Colonic mucosa (tissue), 4 donors: ENCODE results near the gene DLX2. TPM values are rescaled to one million over a fixed set of nuclear protein-coding genes. Genes with fewer than 3 reads are reported as not detected.

Experiments
- DNase-seq: peaks from one replicate; pipeline ENCODE4 v3.0.0-alpha.2; 2020
- H3K27ac ChIP-seq: fragments of 200-600 bp; one replicate; pipeline ENCODE4 v1.8.0; 2021
- H3K27me3 ChIP-seq: fragments of 200-600 bp; one replicate; pipeline ENCODE4 v1.8.0; 2021
- H3K36me3 ChIP-seq: fragments of 200-600 bp; one replicate; pipeline ENCODE4 v1.8.0; 2021
- H3K4me1 ChIP-seq: fragments of 200-600 bp; one replicate; pipeline ENCODE4 v1.8.0; 2021; ENCODE audit warnings: mild to moderate bottlenecking
- H3K4me3 ChIP-seq: fragments of 200-600 bp; one replicate; pipeline ENCODE4 v1.8.0; 2021
- H3K9ac ChIP-seq, 2 donors: one replicate each; pipeline ENCODE4 v1.7.0; 2013; ENCODE audit warnings: control low read depth in 2 of 2, low read depth in 2 of 2, low read length in 2 of 2
- H3K9me3 ChIP-seq: fragments of 200-600 bp; one replicate; pipeline ENCODE4 v1.8.0; 2021
- intact Hi-C: fragments of 100-400 bp; cut with DNase I; formaldehyde crosslinking; loops from one replicate; pipeline ENCODE4 v1.14.1; 2022
- total RNA-seq, 2 donors: library from RNA; stranded (reverse); fragmentation: NEBNext Ultra II Directional in 1 of 2; extraction: Animal tissue kit (Norgen Biotek cat#: 25700) in 1 of 2; gene quantifications; one replicate each; pipeline ENCODE4 v1.2.1, GENCODE V29; 2021
- TF ChIP-seq, protein P1 (sequence below): fragments of 200-600 bp; IDR thresholded peaks from one replicate; pipeline ENCODE4 v1.8.0; 2022; ENCODE audit warnings: antibody characterized with exemption, mild to moderate bottlenecking
- donor health status: healthy.
- donor health status: DM: no; HTN: no; CAD: no.
- donor health status: DM: no; HTN: no; CAD: no.

Gene DLX2
- total RNA-seq, 2 donors from 2014 or later, result not detected

GRCh38 chr2:172098287-172098649, 4.4 kb downstream of the DLX2 start:
- Histone ChIP-seq H3K9me3 (no peaks in the 10 kb centered on the region), H3K4me3 (no peak overlapping the region), H3K9ac (no peak overlapping the region), H3K36me3 (no peaks in the 10 kb centered on the region), H3K27me3 (peaks cover 99% of the 10 kb centered on the region), H3K27ac (no peak overlapping the region), H3K4me1 (peaks cover 39% of the 10 kb centered on the region)
- TF ChIP-seq, protein P1, sequence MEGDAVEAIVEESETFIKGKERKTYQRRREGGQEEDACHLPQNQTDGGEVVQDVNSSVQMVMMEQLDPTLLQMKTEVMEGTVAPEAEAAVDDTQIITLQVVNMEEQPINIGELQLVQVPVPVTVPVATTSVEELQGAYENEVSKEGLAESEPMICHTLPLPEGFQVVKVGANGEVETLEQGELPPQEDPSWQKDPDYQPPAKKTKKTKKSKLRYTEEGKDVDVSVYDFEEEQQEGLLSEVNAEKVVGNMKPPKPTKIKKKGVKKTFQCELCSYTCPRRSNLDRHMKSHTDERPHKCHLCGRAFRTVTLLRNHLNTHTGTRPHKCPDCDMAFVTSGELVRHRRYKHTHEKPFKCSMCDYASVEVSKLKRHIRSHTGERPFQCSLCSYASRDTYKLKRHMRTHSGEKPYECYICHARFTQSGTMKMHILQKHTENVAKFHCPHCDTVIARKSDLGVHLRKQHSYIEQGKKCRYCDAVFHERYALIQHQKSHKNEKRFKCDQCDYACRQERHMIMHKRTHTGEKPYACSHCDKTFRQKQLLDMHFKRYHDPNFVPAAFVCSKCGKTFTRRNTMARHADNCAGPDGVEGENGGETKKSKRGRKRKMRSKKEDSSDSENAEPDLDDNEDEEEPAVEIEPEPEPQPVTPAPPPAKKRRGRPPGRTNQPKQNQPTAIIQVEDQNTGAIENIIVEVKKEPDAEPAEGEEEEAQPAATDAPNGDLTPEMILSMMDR, result no peak
- intact Hi-C loops, result no loop called here
- no peak for DNase-seq

DNA sequence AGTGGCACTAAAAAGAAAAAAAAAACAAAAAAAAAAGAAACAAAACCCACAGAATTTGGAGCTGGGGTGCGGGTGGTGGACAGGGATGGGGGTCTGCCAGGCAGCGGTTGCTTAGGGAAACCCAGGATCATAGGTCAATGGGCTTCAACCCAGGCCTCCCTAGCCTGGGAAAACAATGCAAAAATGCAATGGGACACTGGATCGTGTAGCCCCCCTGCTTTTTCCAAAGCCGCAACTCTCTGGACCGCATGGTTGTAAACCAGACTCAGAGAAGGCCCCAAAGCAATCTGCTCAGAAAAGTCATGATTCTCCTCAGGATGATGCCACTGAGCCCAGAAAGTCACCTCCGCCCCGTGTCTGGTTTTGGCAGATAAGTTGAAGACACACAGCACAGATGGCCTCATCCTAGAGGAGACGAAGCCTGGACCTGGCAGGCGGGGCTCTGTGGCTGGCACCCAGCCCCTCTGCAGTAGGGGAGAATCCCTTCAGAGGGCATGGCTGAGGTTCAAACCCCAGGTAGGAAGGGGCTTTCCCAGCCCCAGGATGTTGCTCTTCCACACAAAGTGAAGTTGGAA, 5.1 kb downstream of the DLX2 start:
- Histone ChIP-seq H3K4me3 (no peak overlapping the region), H3K9me3 (no peaks in the 10 kb centered on the region), H3K4me1 (peaks cover 39% of the 10 kb centered on the region), H3K27ac (no peak overlapping the region), H3K9ac (no peak overlapping the region), H3K27me3 (peaks cover 99% of the 10 kb centered on the region), H3K36me3 (no peaks in the 10 kb centered on the region)
- TF ChIP-seq, protein P1, result no peak
- intact Hi-C loops, result no loop called here
- no peak for DNase-seq

DNA sequence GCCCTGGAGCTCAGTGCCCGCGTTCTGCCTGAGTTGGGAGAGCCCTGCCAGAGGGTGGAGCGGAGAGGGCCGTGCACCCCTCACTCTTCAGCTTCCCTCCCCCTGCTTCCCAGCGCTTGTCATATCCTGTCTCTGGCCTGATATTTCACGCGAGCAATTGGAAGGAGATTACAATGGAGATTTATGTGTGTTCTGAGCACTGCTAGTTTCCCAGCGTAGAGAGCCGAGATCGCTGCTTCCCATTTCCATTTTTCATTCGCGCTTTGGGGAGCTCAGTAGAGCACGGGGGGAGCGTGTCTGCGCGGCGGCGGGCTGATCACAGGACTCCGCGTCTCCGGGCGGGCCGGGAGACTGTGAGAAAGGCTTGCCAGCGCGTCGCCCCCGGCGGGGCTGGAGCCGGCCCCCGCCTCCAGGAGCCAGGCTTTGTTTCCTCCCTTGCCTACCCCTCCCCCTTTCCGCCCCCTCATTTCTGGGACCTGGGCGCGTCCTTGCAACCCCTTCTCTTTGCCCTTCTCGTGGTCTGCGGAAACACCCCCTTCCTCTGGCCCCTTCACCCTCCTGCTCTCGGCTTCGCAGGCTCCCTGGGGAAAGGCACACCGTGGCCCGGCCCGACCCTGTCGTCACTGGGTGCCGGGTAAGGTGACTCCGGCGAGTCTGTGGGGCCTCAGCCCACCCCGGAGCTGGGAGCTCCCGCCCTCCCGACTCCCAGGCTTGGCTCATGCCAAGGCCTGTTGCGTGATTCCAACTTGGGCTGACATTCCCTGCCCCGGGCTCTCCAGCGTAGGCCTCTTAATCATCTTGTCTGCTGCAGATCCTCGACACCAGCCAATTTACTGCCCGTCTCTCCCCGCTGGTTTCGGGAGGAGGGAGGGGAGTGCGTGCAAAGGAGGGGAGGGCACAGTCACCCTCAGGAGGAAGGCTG, 5.8 kb downstream of the DLX2 start:
- no peak for DNase-seq
- Histone ChIP-seq H3K4me1 (peaks cover 35% of the 10 kb centered on the region), H3K9me3 (no peaks in the 10 kb centered on the region), H3K4me3 (no peak overlapping the region), H3K27ac (no peak overlapping the region), H3K9ac (no peak overlapping the region), H3K36me3 (no peaks in the 10 kb centered on the region), H3K27me3 (peaks cover 99% of the 10 kb centered on the region)
- TF ChIP-seq, protein P1, result no peak
- intact Hi-C loops, result no loop called here

- no peak overlapping the region for H3K4me3 ChIP-seq
- TF ChIP-seq, protein P1, result no peak
- peaks cover 27% of the 10 kb centered on the region for H3K4me1 ChIP-seq
- no peak overlapping the region for H3K27ac ChIP-seq
- H3K9ac ChIP-seq, result no peak overlapping the region
- intact Hi-C loops, result no loop called here
- peaks cover 99% of the 10 kb centered on the region for H3K27me3 ChIP-seq
- H3K9me3 ChIP-seq, result no peaks in the 10 kb centered on the region
- no peak for DNase-seq
- H3K36me3 ChIP-seq, result no peaks in the 10 kb centered on the region
Observed at GRCh38 chr2:172095905-172096625, 6.6 kb downstream of the DLX2 start.

- intact Hi-C loops, result no loop called here
- peak; percentile 61 for DNase-seq
- Histone ChIP-seq H3K4me1 (peaks cover 25% of the 10 kb centered on the region), H3K27me3 (peaks cover 99% of the 10 kb centered on the region), H3K9me3 (no peaks in the 10 kb centered on the region), H3K9ac (peak overlapping the region in 1 of 2 donors; percentile 24), H3K36me3 (no peaks in the 10 kb centered on the region), H3K27ac (no peak overlapping the region), H3K4me3 (peak overlapping the region; percentile 30)
- TF ChIP-seq, protein P1, result no peak
Observed at GRCh38 chr2:172095146-172095904, 7.4 kb downstream of the DLX2 start.
